AG04449 (cell line): ENCODE data around the gene OSBPL3.

Source experiments
- CTCF ChIA-PET: fragments of 350-600 bp; formaldehyde crosslinking; extraction: SDS; loops from one replicate; lab custom pipeline; 2021; ENCODE audit warnings: antibody characterized with exemption; lab: Yijun Ruan, JAX
- POLR2A ChIA-PET: fragments of 400-600, 350-600 bp; formaldehyde crosslinking; extraction: SDS; loops from one replicate; lab custom pipeline; 2020; ENCODE audit warnings: antibody characterized with exemption, inconsistent platforms; lab: Yijun Ruan, JAX
- DNase-seq: peaks from one replicate; pipeline ENCODE4 v3.0.0-alpha.2; 2010; ENCODE audit warnings: low read depth, low spot score
- H3K4me3 ChIP-seq: 2 replicates; pipeline ENCODE4 v1.5.1; 2011; ENCODE audit warnings: low read depth, mild to moderate bottlenecking, control low read depth, low read length
- CTCF ChIP-seq: IDR thresholded peaks from one replicate; pipeline ENCODE4 v1.5.1; 2011; ENCODE audit warnings: mild to moderate bottlenecking, moderate library complexity, low read length, control low read depth, inconsistent platforms; ENCODE audit not compliant: insufficient read depth; ENCODE audit errors: missing control alignments

Gene OSBPL3

DNA sequence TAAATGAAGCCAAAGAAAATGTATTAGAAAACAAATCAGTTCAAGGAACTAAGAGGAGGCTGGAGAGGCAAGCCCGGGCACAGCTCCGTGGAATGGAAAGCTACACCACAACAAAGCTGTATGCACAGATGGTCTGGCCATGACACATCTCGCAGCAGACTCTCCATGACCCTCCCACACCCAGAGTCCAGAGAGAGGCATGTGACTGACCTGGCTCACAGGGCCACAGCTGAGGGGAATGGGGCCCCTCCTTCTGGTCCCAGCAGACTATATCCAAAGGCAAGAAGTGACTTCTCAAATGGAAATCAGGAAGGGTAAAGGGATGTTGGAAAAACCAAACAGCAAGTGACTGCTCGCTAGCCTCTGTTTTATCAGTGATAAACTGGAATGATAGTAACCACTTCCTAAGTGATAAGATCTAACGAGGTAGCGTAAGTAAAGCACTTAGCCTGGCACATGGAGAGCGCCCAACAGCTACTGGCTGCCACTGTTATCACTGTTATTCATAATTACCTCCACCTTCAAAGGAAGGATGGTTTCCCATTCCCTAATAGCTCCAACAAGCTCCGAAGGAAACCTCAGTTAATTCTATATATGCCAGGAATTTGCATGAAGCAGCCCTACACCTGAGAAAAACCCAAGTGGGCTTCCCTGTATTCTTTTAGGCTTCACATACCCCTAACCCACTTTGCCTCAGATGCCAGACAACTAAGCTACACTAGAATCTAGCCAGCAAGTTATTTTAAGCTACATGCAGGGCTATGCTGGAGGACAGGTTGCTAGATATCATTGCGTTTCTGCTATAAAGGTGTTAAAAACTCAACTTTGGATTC, 8.4 kb downstream of the OSBPL3 start:
- ChIA-PET CTCF (interaction anchor here (0.6 to 4.9 kb wide), 7 partner anchors 8 to 151 kb away, joined by 3 to 22 read pairs (median 6); partner anchors contain the start of gene OSBPL3), POLR2A (interaction anchor here (0.6 to 1.2 kb wide), 6 partner anchors 9 to 153 kb away, joined by 3 to 5 read pairs (median 4); partner anchors contain the start of genes CYCS and OSBPL3)
- DNase-seq, result peak; percentile 63
- no peak for TF ChIP-seq CTCF
- no peak overlapping the region for H3K4me3 ChIP-seq

DNA sequence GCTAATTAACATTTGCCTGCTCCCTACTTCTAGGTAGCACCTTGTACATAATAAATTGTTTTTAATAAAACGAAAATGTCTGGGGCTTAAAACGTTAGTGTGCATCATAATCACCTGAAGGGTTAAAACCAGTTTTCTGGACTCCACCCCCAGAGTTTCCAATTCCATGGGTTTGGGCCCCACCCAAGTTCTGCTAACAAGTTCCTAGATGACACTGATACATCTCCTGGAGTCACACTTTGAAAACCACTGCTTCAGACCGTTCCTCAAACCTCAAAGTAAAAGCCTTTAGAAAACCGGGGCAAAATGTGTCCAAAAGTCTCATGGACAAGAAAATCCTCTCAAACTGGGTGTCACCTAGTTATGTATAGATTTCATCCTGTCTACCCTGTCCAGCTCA, 9.3 kb downstream of the OSBPL3 start:
- no peak for DNase-seq
- ChIA-PET POLR2A (interaction anchor here (0.6 kb wide), 1 partner anchor 44 kb away, joined by 3 read pairs; no protein-coding TSS in a partner anchor), CTCF (interaction anchor here (0.6 to 4.9 kb wide), 5 partner anchors 11 to 150 kb away, joined by 3 to 22 read pairs (median 4); no protein-coding TSS in a partner anchor)

GRCh38 chr7:24968165-24968564, 11.8 kb downstream of the OSBPL3 start:
- DNase-seq, result no peak
- no peak overlapping the region for H3K4me3 ChIP-seq
- POLR2A ChIA-PET, result no interaction called here
- CTCF ChIA-PET, result interaction anchor here (1.0 to 1.5 kb wide), 3 partner anchors 11 to 156 kb away, joined by 3 to 6 read pairs (median 5); no protein-coding TSS in a partner anchor
- no peak for TF ChIP-seq CTCF

More for the DNA sequence above, 9.3 kb downstream of the OSBPL3 start:
- no peak overlapping the region for H3K4me3 ChIP-seq
- TF ChIP-seq CTCF, result no peak

DNA sequence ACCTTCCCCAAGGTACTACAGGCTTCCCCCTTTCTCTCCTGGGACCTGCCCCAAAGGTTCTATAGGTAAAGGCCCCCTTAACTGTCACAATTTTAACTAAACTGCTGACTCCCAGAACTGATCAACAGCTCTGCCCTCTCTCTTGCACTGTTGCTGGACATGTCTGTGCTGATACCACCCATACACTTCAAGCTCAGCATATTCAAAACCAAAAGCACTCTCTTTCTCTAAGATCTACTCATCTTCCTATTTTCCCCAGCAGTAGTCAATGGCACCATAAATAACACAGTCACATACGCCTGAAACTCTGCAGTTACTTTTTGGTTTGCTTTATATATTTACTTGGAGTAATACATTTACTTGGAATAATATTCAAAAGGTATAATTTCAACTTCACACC, 12.3 kb downstream of the OSBPL3 start:
- TF ChIP-seq CTCF, result no peak
- ChIA-PET CTCF (interaction anchor here (1.0 to 1.5 kb wide), 3 partner anchors 12 to 156 kb away, joined by 3 to 6 read pairs (median 5); no protein-coding TSS in a partner anchor), POLR2A (no interaction called here)
- H3K4me3 ChIP-seq, result no peak overlapping the region
- DNase-seq, result no peak

GRCh38 chr7:24966802-24967201, 13.2 kb downstream of the OSBPL3 start:
- DNase-seq, result no peak
- CTCF ChIA-PET, result interaction anchor here (1.3 kb wide), 1 partner anchor 46 kb away, joined by 3 read pairs; no protein-coding TSS in a partner anchor
- POLR2A ChIA-PET, result no interaction called here
- no peak overlapping the region for H3K4me3 ChIP-seq
- TF ChIP-seq CTCF, result no peak
